A549 treated with ZK216348 at 1 μM for 4 hours (cell line): ENCODE results near the gene TRAF5. TPM values are rescaled to one million over a fixed set of nuclear protein-coding genes. Genes with fewer than 3 reads are reported as not detected.

Experiments
- total RNA-seq: library from RNA; stranded (reverse); fragments of 200-300 nt; extraction: Qiagen RNA extraction; gene quantifications from 5 replicates; pipeline ENCODE4 v1.2.3, GENCODE V29; 2022; ENCODE audit warnings: low read depth

TRAF5 gene
- total RNA-seq = 6.5 to 8.9 TPM (median 8.5 TPM) in 5 replicates

GRCh38 chr1:211326528-211327345, at the start of gene TRAF5:
TSS of gene TRAF5 (plus strand) at chr1:211326833. CDS start at chr1:211353240, 26,407 bp downstream.

Other genes starting within 250 kb of the TRAF5 start
- 1.9 to 2.7 TPM (median 2.4 TPM) in 5 replicates for gene KCNH1, start 192.7 kb upstream of the TRAF5 start, total RNA-seq
- 22.8 to 38.3 TPM (median 27.2 TPM) in 5 replicates for gene RCOR3, start 67.5 kb upstream of the TRAF5 start, total RNA-seq
- gene RD3, start 165.3 kb downstream of the TRAF5 start, total RNA-seq = not detected in 5 replicates